Liver (tissue), 3 donors: Measurements from ENCODE around the gene ABCC1.

Experiments
- CTCF ChIP-seq: fragments of 150-350 bp; IDR thresholded peaks from 2 replicates; pipeline ENCODE4 v1.5.1; 2017; ENCODE audit warnings: improper control_type of control experiment, low read depth, low read length; ENCODE audit not compliant: missing input control
- MAX ChIP-seq: IDR thresholded peaks from 2 replicates; pipeline ENCODE4 v1.6.1; 2016; ENCODE audit warnings: antibody characterized with exemption
- RAD21 ChIP-seq, 2 donors: IDR thresholded peaks; 2 replicates each; pipeline ENCODE4 v1.6.1; 2016; ENCODE audit warnings: antibody characterized with exemption in 2 of 2, mild to moderate bottlenecking in 2 of 2
- REST ChIP-seq: IDR thresholded peaks from 2 replicates; pipeline ENCODE4 v1.6.1; 2016; ENCODE audit warnings: antibody characterized with exemption, mild to moderate bottlenecking
- TAF1 ChIP-seq: conservative IDR thresholded peaks from 2 replicates; pipeline ENCODE4 v1.6.1; 2016; ENCODE audit warnings: antibody characterized with exemption, mild to moderate bottlenecking
- donor health status: healthy.
- donor health status: healthy.

GRCh38 chr16:16143931-16144330 lies 194.5 kb downstream of the ABCC1 start:
- TF ChIP-seq CTCF: no peak
- TF ChIP-seq MAX: no peak
- no peak for TF ChIP-seq RAD21 (IDR thresholded peaks at IDR 0.05)
- no peak for TF ChIP-seq REST
- TF ChIP-seq TAF1: no peak
